EL (cell line): ENCODE results near the gene DEXI.
A peak's percentile ranks its signal among the peaks of the same experiment; 100 is the strongest.
"Not testable (repeated sequence)": the region's sequence is repeated elsewhere in the genome, so short reads cannot be mapped to it uniquely, and the experiment has no call there.

Experiments used
- DNase-seq: peaks from one replicate; pipeline ENCODE4 v3.0.0-alpha.2; 2016

The DEXI gene

GRCh38 chr16:10967986-10968385 lies 25.7 kb upstream of the DEXI start:
- no peak for DNase-seq

GRCh38 chr16:10966559-10966958 lies 24.3 kb upstream of the DEXI start:
- DNase-seq: not testable (repeated sequence)

GRCh38 chr16:10966129-10966528 lies 23.9 kb upstream of the DEXI start:
- DNase-seq: no peak

GRCh38 chr16:10965440-10966061 lies 23.3 kb upstream of the DEXI start:
- DNase-seq: no peak

GRCh38 chr16:10964891-10965326 lies 22.6 kb upstream of the DEXI start:
- no peak for DNase-seq

- peak; percentile 81 for DNase-seq
These were observed 22.0 kb upstream of the DEXI start for GRCh38 chr16:10964039-10964890.

GRCh38 chr16:10961231-10961630 lies 19.0 kb upstream of the DEXI start:
- DNase-seq: peak; percentile 92

GRCh38 chr16:10959161-10959560 lies 16.9 kb upstream of the DEXI start:
- DNase-seq: no peak

- DNase-seq: peak; percentile 68
These were observed 15.7 kb upstream of the DEXI start for GRCh38 chr16:10957771-10958482.

GRCh38 chr16:10954903-10955302 lies 12.6 kb upstream of the DEXI start:
- no peak for DNase-seq

- DNase-seq: no peak
These were observed 8.8 kb upstream of the DEXI start for GRCh38 chr16:10951026-10951425.

- peak; percentile 48 for DNase-seq
These were observed 8.1 kb upstream of the DEXI start for GRCh38 chr16:10950393-10950792.

- peak; percentile 79 for DNase-seq
These were observed 7.2 kb upstream of the DEXI start for GRCh38 chr16:10949424-10949970.

- DNase-seq: no peak
These were observed 5.0 kb upstream of the DEXI start for GRCh38 chr16:10947211-10947787.

- peak; percentile 47 for DNase-seq
These were observed 4.0 kb upstream of the DEXI start for GRCh38 chr16:10946308-10946707.

GRCh38 chr16:10945065-10945787 lies 3.0 kb upstream of the DEXI start:
- no peak for DNase-seq

GRCh38 chr16:10944249-10945064 lies 2.2 kb upstream of the DEXI start, which contains the start of gene CLEC16A:
CLEC16A (plus strand) TSS chr16:10944564; CDS start chr16:10944718, 154 bp downstream.
- DNase-seq: peak; percentile 96

- DNase-seq: no peak
These were observed 741 bp upstream of the DEXI start for GRCh38 chr16:10943064-10943353.

- not testable (repeated sequence) for DNase-seq
These were observed 325 bp downstream of the DEXI start for GRCh38 chr16:10941935-10942351.

GRCh38 chr16:10941127-10941933 lies 938 bp downstream of the DEXI start:
- DNase-seq: no peak
